DND-41 (cell line): Measurements from ENCODE around the gene LNX1.

Source experiments
- ATAC-seq: fragments of 200-7000 bp; cut with Tn5 transposase; 3 replicates; pipeline ENCODE4 v1.9.1; 2021; ENCODE audit warnings: low read depth; ENCODE audit not compliant: insufficient read depth
- DNase-seq: peaks from one replicate; pipeline ENCODE4 v3.0.0-alpha.2; 2020
- H2AFZ ChIP-seq: 2 replicates; pipeline ENCODE4 v1.6.0; 2012; ENCODE audit warnings: low read depth, low read length
- H3K27ac ChIP-seq: 2 replicates; pipeline ENCODE4 v1.5.1; 2012; ENCODE audit warnings: low read length, inconsistent platforms
- H3K27me3 ChIP-seq: fragments of 200-600 bp; sonication (generic); 2 replicates; pipeline ENCODE4 v1.6.0; 2012; ENCODE audit warnings: low read length, mild to moderate bottlenecking, inconsistent platforms; ENCODE audit not compliant: insufficient read depth, poor library complexity
- H3K36me3 ChIP-seq: 2 replicates; pipeline ENCODE4 v1.5.1; 2012; ENCODE audit warnings: low read length, inconsistent platforms; ENCODE audit not compliant: insufficient read depth
- H3K4me1 ChIP-seq: 2 replicates; pipeline ENCODE4 v1.5.1; 2012; ENCODE audit warnings: mild to moderate bottlenecking, low read length; ENCODE audit not compliant: insufficient read depth
- H3K4me2 ChIP-seq: 2 replicates; pipeline ENCODE4 v1.6.0; 2012; ENCODE audit warnings: mild to moderate bottlenecking, moderate library complexity, low read length, inconsistent platforms; ENCODE audit not compliant: insufficient read depth
- H3K4me3 ChIP-seq, 2 experiments: fragments of 200-600 bp in 1 of 2; shearing (Covaris generic) in 1 of 2; 2 replicates each; pipeline ENCODE4 v1.5.1; 2012 to 2016; ENCODE audit warnings: inconsistent platforms in 2 of 2, low read length in 2 of 2, mild to moderate bottlenecking in 2 of 2, low read depth in 1 of 2, moderate library complexity in 1 of 2
- H3K79me2 ChIP-seq: 2 replicates; pipeline ENCODE4 v1.6.0; 2012; ENCODE audit warnings: low read length, inconsistent platforms; ENCODE audit not compliant: insufficient read depth
- H3K9ac ChIP-seq: 2 replicates; pipeline ENCODE4 v1.6.0; 2012; ENCODE audit warnings: low read depth, mild to moderate bottlenecking, inconsistent platforms, low read length, moderate library complexity
- H3K9me3 ChIP-seq: 2 replicates; pipeline ENCODE4 v1.5.1; 2012; ENCODE audit warnings: low read length, moderate library complexity, mild to moderate bottlenecking, inconsistent platforms; ENCODE audit not compliant: insufficient read depth, severe bottlenecking
- H4K20me1 ChIP-seq: 2 replicates; pipeline ENCODE4 v1.6.0; 2012; ENCODE audit warnings: low read length; ENCODE audit not compliant: insufficient read depth
- CTCF ChIP-seq: IDR thresholded peaks from 2 replicates; pipeline ENCODE4 v1.5.1; 2012; ENCODE audit warnings: borderline replicate concordance, low read length, moderate library complexity, mild to moderate bottlenecking; ENCODE audit not compliant: poor library complexity, severe bottlenecking; ENCODE audit errors: extremely low read depth
- EZH2 ChIP-seq: IDR thresholded peaks from 3 replicates; pipeline ENCODE4 v1.6.1; 2012; ENCODE audit warnings: borderline replicate concordance, low read depth, mild to moderate bottlenecking, moderate library complexity, low read length, inconsistent platforms; ENCODE audit not compliant: severe bottlenecking

Gene LNX1

GRCh38 chr4:53583513-53583912 is 7.8 kb downstream of the LNX1 start:
- TF ChIP-seq EZH2 (no peak), CTCF (no peak)
- no peak overlapping the region for H3K4me2 ChIP-seq

DNA sequence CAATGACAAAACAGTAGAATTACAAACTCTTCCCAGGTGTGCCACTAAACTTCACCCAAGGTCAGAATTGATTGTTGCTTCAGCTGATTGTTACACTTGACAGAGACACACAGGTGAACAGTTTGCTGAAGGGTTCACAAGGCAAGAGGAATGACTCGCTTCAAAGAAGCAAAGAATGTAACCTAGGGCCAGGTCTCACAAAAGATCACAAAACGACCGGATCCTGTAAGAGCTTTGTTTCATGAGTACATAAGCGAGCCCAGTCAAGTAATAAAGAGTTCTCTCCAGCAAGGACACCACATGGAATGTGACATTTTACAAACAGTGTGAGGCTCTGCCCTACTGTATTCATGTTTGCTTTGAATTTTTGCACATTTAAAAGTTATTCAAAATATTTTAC is 9.1 kb downstream of the LNX1 start:
- H3K27me3 ChIP-seq: no peaks in the 10 kb centered on the region
- DNase-seq (no peak), ATAC-seq (no peak)
- H4K20me1 ChIP-seq: no peaks in the 10 kb centered on the region
- no peak overlapping the region for H3K9ac ChIP-seq
- no peaks in the 10 kb centered on the region for H3K4me1 ChIP-seq
- H3K4me3 ChIP-seq: no peak overlapping the region
- no peaks in the 10 kb centered on the region for H3K9me3 ChIP-seq
- H3K79me2 ChIP-seq: no peaks in the 10 kb centered on the region
- no peaks in the 10 kb centered on the region for H3K36me3 ChIP-seq
- H2AFZ ChIP-seq: no peak overlapping the region
- TF ChIP-seq EZH2 (no peak), CTCF (no peak)
- H3K4me2 ChIP-seq: no peak overlapping the region
- H3K27ac ChIP-seq: no peak overlapping the region

More at GRCh38 chr4:53583513-53583912, 7.8 kb downstream of the LNX1 start:
- H3K4me1 ChIP-seq: no peaks in the 10 kb centered on the region
- no peaks in the 10 kb centered on the region for H3K9me3 ChIP-seq
- H3K4me3 ChIP-seq: no peak overlapping the region
- ATAC-seq (no peak), DNase-seq (no peak)
- H3K27me3 ChIP-seq: no peaks in the 10 kb centered on the region
- H3K36me3 ChIP-seq: no peaks in the 10 kb centered on the region
- H3K9ac ChIP-seq: no peak overlapping the region
- H2AFZ ChIP-seq: no peak overlapping the region
- no peak overlapping the region for H3K27ac ChIP-seq
- no peaks in the 10 kb centered on the region for H4K20me1 ChIP-seq
- H3K79me2 ChIP-seq: no peaks in the 10 kb centered on the region

DNA sequence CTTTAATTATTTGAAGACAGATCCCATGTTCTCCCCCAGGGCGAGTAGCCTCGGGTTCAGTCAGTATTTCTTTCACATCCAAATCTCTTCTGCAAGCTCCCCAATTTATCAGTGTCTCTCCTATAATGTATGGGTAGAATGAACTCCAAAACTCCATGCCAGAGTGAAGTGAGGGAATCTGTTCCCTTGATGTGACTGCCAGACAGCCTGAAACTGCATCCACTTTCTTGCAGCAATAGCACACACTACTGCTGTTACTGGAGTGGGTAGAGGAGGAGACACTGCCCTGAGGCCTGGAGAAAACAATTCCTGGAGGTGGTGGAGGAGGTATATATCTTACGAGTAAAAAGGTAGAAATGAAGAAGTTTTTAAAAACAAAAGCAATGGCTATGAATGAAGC is 11.0 kb downstream of the LNX1 start:
- Histone ChIP-seq H3K36me3 (no peaks in the 10 kb centered on the region), H4K20me1 (no peaks in the 10 kb centered on the region), H3K27me3 (no peaks in the 10 kb centered on the region), H3K4me3 (no peak overlapping the region), H3K4me2 (no peak overlapping the region), H3K9me3 (no peaks in the 10 kb centered on the region), H3K79me2 (no peaks in the 10 kb centered on the region), H3K27ac (no peak overlapping the region), H3K4me1 (no peaks in the 10 kb centered on the region), H3K9ac (no peak overlapping the region), H2AFZ (no peak overlapping the region)
- DNase-seq: no peak
- no peak for TF ChIP-seq CTCF
- TF ChIP-seq EZH2: no peak
- no peak for ATAC-seq

GRCh38 chr4:53579826-53580225 is 11.5 kb downstream of the LNX1 start:
- H3K9me3 ChIP-seq: no peaks in the 10 kb centered on the region
- H3K79me2 ChIP-seq: no peaks in the 10 kb centered on the region
- ATAC-seq (no peak), DNase-seq (no peak)
- H3K4me1 ChIP-seq: no peaks in the 10 kb centered on the region
- no peak overlapping the region for H3K4me2 ChIP-seq
- no peak overlapping the region for H3K4me3 ChIP-seq
- H3K27me3 ChIP-seq: no peaks in the 10 kb centered on the region
- H3K9ac ChIP-seq: no peak overlapping the region
- no peak overlapping the region for H2AFZ ChIP-seq
- no peaks in the 10 kb centered on the region for H4K20me1 ChIP-seq
- no peaks in the 10 kb centered on the region for H3K36me3 ChIP-seq
- H3K27ac ChIP-seq: no peak overlapping the region
- TF ChIP-seq CTCF: no peak
